Activated CD4-positive, alpha-beta memory T cell treated with anti-CD3 and anti-CD28 coated beads for 36 hours (primary cell): Measurements from ENCODE around the gene GIMAP7. TPM values are rescaled to one million over a fixed set of nuclear protein-coding genes. Genes with fewer than 3 reads are reported as not detected.

Experiments
- CTCF ChIA-PET: fragments of 350-600 bp; sonication (Branson Sonifier 250); formaldehyde crosslinking; loops from one replicate; lab custom pipeline; 2021; ENCODE audit warnings: antibody characterized with exemption, inconsistent platforms; lab: Charles Lee
- POLR2A ChIA-PET: fragments of 350-600 bp; sonication (Branson Sonifier 250); formaldehyde crosslinking; loops from one replicate; lab custom pipeline; 2021; ENCODE audit warnings: antibody characterized with exemption; lab: Charles Lee
- DNase-seq: peaks from one replicate; pipeline ENCODE4 v3.0.0-alpha.2; 2020
- H3K27ac Mint-ChIP-seq: one replicate; pipeline ENCODE4 v1.8.0; 2021; ENCODE audit warnings: mixed read lengths
- H3K27me3 Mint-ChIP-seq: one replicate; pipeline ENCODE4 v1.8.0; 2021; ENCODE audit warnings: mixed read lengths
- H3K36me3 Mint-ChIP-seq: one replicate; pipeline ENCODE4 v1.8.0; 2021; ENCODE audit warnings: mixed read lengths
- H3K4me1 Mint-ChIP-seq: one replicate; pipeline ENCODE4 v1.8.0; 2021; ENCODE audit warnings: low read depth, mixed read lengths
- H3K4me3 Mint-ChIP-seq: one replicate; pipeline ENCODE4 v1.8.0; 2021; ENCODE audit warnings: mild to moderate bottlenecking, mixed read lengths
- H3K9me3 Mint-ChIP-seq: one replicate; pipeline ENCODE4 v1.8.0; 2021; ENCODE audit warnings: mixed read lengths
- intact Hi-C: fragments of 100-400 bp; cut with micrococcal nuclease; formaldehyde crosslinking; loops from one replicate; pipeline ENCODE4 v1.15.1; 2023
- total RNA-seq, 2 experiments: library from RNA; stranded (reverse); gene quantifications; one replicate each; pipeline ENCODE4 v1.2.3, GENCODE V29; 2021

GIMAP7 gene
- total RNA-seq, 2 experiments from 2014 or later: 42.5 to 44.1 TPM

GRCh38 chr7:150553163-150553562, 38.5 kb downstream of the GIMAP7 start:
- Mint-ChIP-seq H3K4me3 (peak overlapping the region; percentile 35), H3K4me1 (peaks cover 63% of the 10 kb centered on the region), H3K9me3 (peaks cover 50% of the 10 kb centered on the region), H3K36me3 (peaks cover 49% of the 10 kb centered on the region), H3K27me3 (no peaks in the 10 kb centered on the region), H3K27ac (peak overlapping the region; percentile 74)
- CTCF ChIA-PET: interaction anchor here (0.5 to 2.0 kb wide), 3 partner anchors 15 to 119 kb away, joined by 3 to 10 read pairs (median 7); no protein-coding TSS in a partner anchor
- POLR2A ChIA-PET: interaction anchor here (1.1 kb wide), 1 partner anchor 10 kb away, joined by 3 read pairs; no protein-coding TSS in a partner anchor
- intact Hi-C loops: no loop called here
- no peak for DNase-seq

GRCh38 chr7:150556521-150557138, 42.0 kb downstream of the GIMAP7 start:
- intact Hi-C loops: loop anchor here (2.0 kb wide), 1 partner anchor 42 kb away; the partner anchor contains the start of gene GIMAP7
- Mint-ChIP-seq H3K27me3 (no peaks in the 10 kb centered on the region), H3K27ac (peak overlapping the region; percentile 83), H3K9me3 (peaks cover 50% of the 10 kb centered on the region), H3K4me3 (peak overlapping the region; percentile 58), H3K36me3 (peaks cover 45% of the 10 kb centered on the region), H3K4me1 (peaks cover 78% of the 10 kb centered on the region)
- DNase-seq: no peak
- ChIA-PET CTCF (no interaction called here), POLR2A (no interaction called here)

GRCh38 chr7:150560486-150560885, 45.8 kb downstream of the GIMAP7 start:
- H3K27ac Mint-ChIP-seq: no peak overlapping the region
- peaks cover 19% of the 10 kb centered on the region for H3K36me3 Mint-ChIP-seq
- no peak overlapping the region for H3K4me3 Mint-ChIP-seq
- peaks cover 23% of the 10 kb centered on the region for H3K9me3 Mint-ChIP-seq
- H3K27me3 Mint-ChIP-seq: no peaks in the 10 kb centered on the region
- intact Hi-C loops: loop anchor here (5.0 kb wide), 1 partner anchor 238 kb away; the partner anchor contains the start of genes ACTR3C and LRRC61
- H3K4me1 Mint-ChIP-seq: peaks cover 78% of the 10 kb centered on the region
- ChIA-PET POLR2A (interaction anchor here (1.0 to 1.2 kb wide), 2 partner anchors 46 to 112 kb away, joined by 3 read pairs; partner anchors contain the start of gene GIMAP7), CTCF (interaction anchor here (1.1 to 1.9 kb wide), 2 partner anchors 40 to 111 kb away, joined by 3 to 5 read pairs; no protein-coding TSS in a partner anchor)
- no peak for DNase-seq

- intact Hi-C loops: loop anchor here (5.0 kb wide), 1 partner anchor 241 kb away; the partner anchor contains the start of genes ACTR3C and LRRC61
- H3K4me1 Mint-ChIP-seq: peaks cover 75% of the 10 kb centered on the region
- peaks cover 24% of the 10 kb centered on the region for H3K36me3 Mint-ChIP-seq
- H3K27ac Mint-ChIP-seq: peak overlapping the region; percentile 87
- POLR2A ChIA-PET: interaction anchor here (1.1 to 2.7 kb wide), 4 partner anchors 10 to 175 kb away, joined by 3 to 9 read pairs (median 4); partner anchors contain the start of gene GIMAP5
- CTCF ChIA-PET: interaction anchor here (0.9 to 2.7 kb wide), 5 partner anchors 8 to 154 kb away, joined by 3 to 12 read pairs (median 3); partner anchors contain the start of gene GIMAP8
- no peaks in the 10 kb centered on the region for H3K27me3 Mint-ChIP-seq
- H3K9me3 Mint-ChIP-seq: peaks cover 21% of the 10 kb centered on the region
- H3K4me3 Mint-ChIP-seq: peak overlapping the region; percentile 60
- DNase-seq: no peak
Measured at GRCh38 chr7:150562919-150563318, 48.2 kb downstream of the GIMAP7 start.

GRCh38 chr7:150564006-150564405, 49.3 kb downstream of the GIMAP7 start:
- ChIA-PET CTCF (interaction anchor here (1.0 to 2.7 kb wide), 5 partner anchors 55 to 193 kb away, joined by 3 to 12 read pairs (median 3); partner anchors contain the start of gene GIMAP8), POLR2A (interaction anchor here (0.8 to 2.7 kb wide), 5 partner anchors 23 to 174 kb away, joined by 3 to 9 read pairs (median 4); partner anchors contain the start of gene GIMAP5)
- Mint-ChIP-seq H3K9me3 (peaks cover 21% of the 10 kb centered on the region), H3K4me1 (peaks cover 66% of the 10 kb centered on the region), H3K27me3 (no peaks in the 10 kb centered on the region), H3K36me3 (peaks cover 30% of the 10 kb centered on the region), H3K27ac (peak overlapping the region; percentile 87), H3K4me3 (peak overlapping the region; percentile 60)
- no peak for DNase-seq
- intact Hi-C loops: loop anchor here (1.0 to 5.0 kb wide), 2 partner anchors 44 to 242 kb away; partner anchors contain the start of genes ACTR3C and LRRC61

- no peaks in the 10 kb centered on the region for H3K27me3 Mint-ChIP-seq
- peak overlapping the region; percentile 60 for H3K4me3 Mint-ChIP-seq
- peak overlapping the region; percentile 87 for H3K27ac Mint-ChIP-seq
- H3K4me1 Mint-ChIP-seq: peaks cover 70% of the 10 kb centered on the region
- peaks cover 18% of the 10 kb centered on the region for H3K9me3 Mint-ChIP-seq
- DNase-seq: no peak
- intact Hi-C loops: loop anchor here (1.0 to 5.0 kb wide), 2 partner anchors 44 to 242 kb away; partner anchors contain the start of genes ACTR3C and LRRC61
- peaks cover 34% of the 10 kb centered on the region for H3K36me3 Mint-ChIP-seq
- ChIA-PET CTCF (interaction anchor here (0.7 to 2.7 kb wide), 5 partner anchors 56 to 193 kb away, joined by 3 to 12 read pairs (median 3); partner anchors contain the start of gene GIMAP2), POLR2A (interaction anchor here (1.2 to 2.7 kb wide), 3 partner anchors 85 to 173 kb away, joined by 3 to 9 read pairs (median 6); partner anchors contain the start of gene GIMAP5)
Measured at GRCh38 chr7:150564566-150564965, 49.9 kb downstream of the GIMAP7 start.

- CTCF ChIA-PET: interaction anchor here (0.7 to 1.2 kb wide), 3 partner anchors 56 to 192 kb away, joined by 3 read pairs; partner anchors contain the start of gene GIMAP2
- Mint-ChIP-seq H3K4me3 (peak overlapping the region; percentile 28), H3K36me3 (peaks cover 34% of the 10 kb centered on the region), H3K27me3 (no peaks in the 10 kb centered on the region), H3K4me1 (peaks cover 72% of the 10 kb centered on the region), H3K27ac (peak overlapping the region; percentile 87), H3K9me3 (peaks cover 13% of the 10 kb centered on the region)
- DNase-seq: no peak
- POLR2A ChIA-PET: interaction anchor here (2.7 kb wide), 1 partner anchor 173 kb away, joined by 9 read pairs; the partner anchor contains the start of gene GIMAP5
- intact Hi-C loops: no loop called here
Measured at GRCh38 chr7:150565239-150565638, 50.6 kb downstream of the GIMAP7 start.

GRCh38 chr7:150566123-150566522, 51.5 kb downstream of the GIMAP7 start:
- DNase-seq: no peak
- peaks cover 6% of the 10 kb centered on the region for H3K9me3 Mint-ChIP-seq
- intact Hi-C loops: loop anchor here (2.0 kb wide), 2 partner anchors 49 to 169 kb away; no protein-coding TSS in a partner anchor
- peaks cover 35% of the 10 kb centered on the region for H3K36me3 Mint-ChIP-seq
- no peaks in the 10 kb centered on the region for H3K27me3 Mint-ChIP-seq
- peak overlapping the region; percentile 11 for H3K4me3 Mint-ChIP-seq
- peak overlapping the region; percentile 98 for H3K27ac Mint-ChIP-seq
- ChIA-PET POLR2A (interaction anchor here (1.1 to 4.2 kb wide), 4 partner anchors 39 to 120 kb away, joined by 3 to 27 read pairs (median 15); partner anchors contain the start of genes GIMAP2, GIMAP7 and GIMAP8), CTCF (interaction anchor here (4.1 kb wide), 1 partner anchor 150 kb away, joined by 15 read pairs; the partner anchor contains the start of gene GIMAP1)
- H3K4me1 Mint-ChIP-seq: peaks cover 74% of the 10 kb centered on the region

GRCh38 chr7:150566572-150566971, 51.9 kb downstream of the GIMAP7 start:
- no peaks in the 10 kb centered on the region for H3K27me3 Mint-ChIP-seq
- POLR2A ChIA-PET: interaction anchor here (0.8 to 4.2 kb wide), 14 partner anchors 20 to 189 kb away, joined by 3 to 27 read pairs (median 6); partner anchors contain the start of genes GIMAP1, GIMAP2, GIMAP5 and GIMAP6
- intact Hi-C loops: loop anchor here (2.0 kb wide), 2 partner anchors 50 to 168 kb away; no protein-coding TSS in a partner anchor

GRCh38 chr7:150567169-150567568, 52.5 kb downstream of the GIMAP7 start, which contains the start of gene GIMAP4:
Gene GIMAP4 (plus strand): TSS chr7:150567390. CDS start chr7:150569902, 2,512 bp downstream.
- DNase-seq: peak; percentile 55
- Mint-ChIP-seq H3K9me3 (peaks cover 7% of the 10 kb centered on the region), H3K27me3 (no peaks in the 10 kb centered on the region), H3K36me3 (peaks cover 44% of the 10 kb centered on the region), H3K4me3 (peak within 1 kb of the TSS; percentile 94), H3K4me1 (peaks cover 65% of the 10 kb centered on the region), H3K27ac (peak within 1 kb of the TSS; percentile 98)
- intact Hi-C loops: loop anchor here (1.0 to 2.0 kb wide), 4 partner anchors 50 to 187 kb away; partner anchors contain the start of gene GIMAP8
- POLR2A ChIA-PET: interaction anchor here (0.8 to 4.2 kb wide), 15 partner anchors 19 to 188 kb away, joined by 3 to 27 read pairs (median 5); partner anchors contain the start of genes GIMAP1, GIMAP2, GIMAP5 and GIMAP6
- CTCF ChIA-PET: interaction anchor here (0.7 to 4.1 kb wide), 14 partner anchors 13 to 189 kb away, joined by 3 to 33 read pairs (median 4); partner anchors contain the start of genes GIMAP1, GIMAP7 and GIMAP8

More at GRCh38 chr7:150566572-150566971, 51.9 kb downstream of the GIMAP7 start:
- H3K27ac Mint-ChIP-seq: peak overlapping the region; percentile 98
- peak overlapping the region; percentile 94 for H3K4me3 Mint-ChIP-seq
- H3K36me3 Mint-ChIP-seq: peaks cover 38% of the 10 kb centered on the region
- DNase-seq: no peak
- CTCF ChIA-PET: interaction anchor here (0.7 to 4.1 kb wide), 8 partner anchors 12 to 176 kb away, joined by 3 to 33 read pairs (median 4); partner anchors contain the start of genes GIMAP1 and GIMAP8
- H3K9me3 Mint-ChIP-seq: peaks cover 4% of the 10 kb centered on the region
- H3K4me1 Mint-ChIP-seq: peaks cover 71% of the 10 kb centered on the region
